K562 (cell line): Measurements from ENCODE around the gene CACNA2D2. TPM values are rescaled to one million over a fixed set of nuclear protein-coding genes. Genes with fewer than 3 reads are reported as not detected.

Experiments
- ATAC-seq: fragments of 200-7000 bp; cut with Tn5 transposase; 3 replicates; pipeline ENCODE4 v1.9.1; 2020; ENCODE audit warnings: moderate library complexity
- BruUV-seq: library from RNA; stranded (reverse); fragments of 400-500 nt; replicated peaks from 2 replicates; lab custom pipeline; 2021; lab: Mats Ljungman, UMichigan
- CTCF ChIA-PET: fragments of 300-600 bp; formaldehyde crosslinking; extraction: SDS; loops from one replicate; lab custom pipeline; 2021; ENCODE audit warnings: low intra/inter-chr PET ratio; lab: Yijun Ruan, JAX
- POLR2A ChIA-PET: fragments of 300-600, 350-650 bp; sonication (Branson Sonifier 250); formaldehyde crosslinking; extraction: SDS; loops from one replicate; lab custom pipeline; 2021; ENCODE audit warnings: antibody characterized with exemption, inconsistent platforms; lab: Yijun Ruan, JAX
- DNase-seq, 4 experiments: peaks; one replicate each; pipeline versions ENCODE4 v3.0.0 to v3.0.0-alpha.2; 2011 to 2018; ENCODE audit warnings: low spot score in 3 of 4, mixed read lengths in 3 of 4; ENCODE audit errors: extremely low read depth in 1 of 4
- FAIRE-seq: peaks from 2 replicates; lab custom pipeline; 2011; peaks lifted over from hg19 to GRCh38; lab: Jason Lieb, UNC
- H2AFZ ChIP-seq: 2 replicates; pipeline ENCODE4 v1.6.0; 2011; ENCODE audit warnings: low read depth, low read length, control low read depth, inconsistent platforms
- H3K27ac ChIP-seq: fragments of 200-600 bp; 3 replicates; pipeline ENCODE4 v1.8.0; 2011; ENCODE audit warnings: low read depth, mild to moderate bottlenecking, control low read depth, inconsistent platforms, low read length, moderate library complexity, mixed read lengths; ENCODE audit errors: extremely low read depth
- H3K27me3 ChIP-seq, 2 experiments: fragments of 300-600 bp in 1 of 2; 2 replicates in 1 of 2; 3 replicates in 1 of 2; pipeline versions ENCODE4 v1.6.0 to v1.8.0; 2011; ENCODE audit warnings: inconsistent platforms in 2 of 2, low read length in 2 of 2, mild to moderate bottlenecking in 1 of 2, mixed read lengths in 1 of 2, moderate library complexity in 1 of 2; ENCODE audit not compliant: control insufficient read depth in 2 of 2, insufficient read depth in 2 of 2
- H3K36me3 ChIP-seq: fragments of 300-600 bp; 3 replicates; pipeline ENCODE4 v1.8.0; 2011; ENCODE audit warnings: mild to moderate bottlenecking, low read length, inconsistent platforms; ENCODE audit not compliant: control insufficient read depth, insufficient read depth
- H3K4me1 ChIP-seq, 2 experiments: fragments of 200-600 bp in 1 of 2; replicated peaks in 1 of 2; 2 replicates in 1 of 2; 3 replicates in 1 of 2; pipeline versions ENCODE4 v1.5.1 to v1.8.0; 2011; ENCODE audit warnings: inconsistent platforms in 2 of 2, low read length in 2 of 2, mild to moderate bottlenecking in 1 of 2, mixed read lengths in 1 of 2, moderate library complexity in 1 of 2; ENCODE audit not compliant: control insufficient read depth in 2 of 2, insufficient read depth in 2 of 2
- H3K4me2 ChIP-seq: 2 replicates; pipeline ENCODE4 v1.6.1; 2011; ENCODE audit warnings: low read length, control low read depth, inconsistent platforms, mixed read lengths; ENCODE audit not compliant: insufficient read depth
- H3K4me3 ChIP-seq: fragments of 200-600 bp; sonication (generic), shearing (Covaris generic); 2 replicates; pipeline ENCODE4 v1.5.1; 2016; ENCODE audit warnings: control low read depth, inconsistent platforms
- H3K79me2 ChIP-seq: fragments of 200-600 bp; 3 replicates; pipeline ENCODE4 v1.8.0; 2011; ENCODE audit warnings: low read length, inconsistent platforms; ENCODE audit not compliant: control insufficient read depth, insufficient read depth
- H3K9ac ChIP-seq, 2 experiments: 2 replicates each; pipeline versions ENCODE4 v1.6.0 to v1.6.1; 2011; ENCODE audit warnings: low read depth in 2 of 2, low read length in 2 of 2, control low read depth in 1 of 2, inconsistent platforms in 1 of 2, mild to moderate bottlenecking in 1 of 2, mixed read lengths in 1 of 2; ENCODE audit not compliant: insufficient read depth in 1 of 2
- H3K9me1 ChIP-seq: one replicate; pipeline ENCODE4 v1.6.0; 2011; ENCODE audit warnings: inconsistent platforms, mild to moderate bottlenecking, low read length, moderate library complexity; ENCODE audit not compliant: control insufficient read depth, insufficient read depth
- H3K9me3 ChIP-seq: replicated peaks from 2 replicates; pipeline ENCODE4 v1.5.1; 2011; ENCODE audit warnings: low read depth, low read length, inconsistent platforms; ENCODE audit not compliant: control insufficient read depth, insufficient read depth
- H4K20me1 ChIP-seq: replicated peaks from 2 replicates; pipeline ENCODE4 v1.6.1; 2011; ENCODE audit warnings: low read length, inconsistent platforms, mixed read lengths; ENCODE audit not compliant: control insufficient read depth, insufficient read depth
- ARID1B ChIP-seq: fragments of 450-650 bp; IDR thresholded peaks from 2 replicates; pipeline ENCODE4 v1.6.1; 2016; ENCODE audit warnings: antibody characterized with exemption, mild to moderate bottlenecking, inconsistent platforms
- SPI1 ChIP-seq: IDR thresholded peaks from 2 replicates; pipeline ENCODE4 v1.6.1; 2011; ENCODE audit warnings: low read depth, low read length, control low read depth, borderline replicate concordance
- WGBS: fragments of 100-300 bp; shearing (Covaris generic); methylation state at CpG from one replicate; pipeline ENCODE4 v1.1.6; 2016; ENCODE audit warnings: low coverage, mixed read lengths; ENCODE audit not compliant: insufficient coverage; ENCODE audit errors: missing lambda C conversion rate; 5-methylcytosine and 5-hydroxymethylcytosine counted together
- in situ Hi-C: fragments of 300-500 bp; cut with MboI; formaldehyde crosslinking; loops from 4 replicates; pipeline ENCODE4 v1.15.0; 2018; ENCODE audit warnings: inconsistent platforms, mixed read lengths
- intact Hi-C: fragments of 100-400 bp; cut with micrococcal nuclease; formaldehyde crosslinking; loops from 2 replicates; pipeline ENCODE4 v1.14.2; 2022
- polyA plus RNA-seq, 8 experiments: library from polyadenylated mRNA; depleted of rRNA in 4 of 8; stranded (reverse) in 5 of 8; unstranded in 3 of 8; fragments of >200 nt; fragmentation: Nextera tagmentation in 2 of 8; fragmentation: Illumina TruSeq in 1 of 8; extraction: Ambion mirVana in 2 of 8; extraction: Trizol in 1 of 8; gene quantifications; 2 replicates each; pipeline versions ENCODE4 v1.2.1 to v1.2.3, GENCODE V29; 2011 to 2014; ENCODE audit warnings: inconsistent platforms in 1 of 8, missing spikeins in 1 of 8
- total RNA-seq, 7 experiments: library from RNA; depleted of rRNA in 6 of 7; stranded (reverse); fragments of >200 nt in 6 of 7; fragmentation: Illumina TruSeq in 2 of 7; extraction: Trizol in 2 of 7; gene quantifications; 2 replicates each; pipeline versions ENCODE4 v1.2.1 to v1.2.3, GENCODE V29; 2011 to 2021; ENCODE audit warnings: low replicate concordance in 1 of 7
- TF ChIP-seq, protein P1 (sequence below), 2 experiments: fragments of 450-650 bp; IDR thresholded peaks; 2 replicates each; pipeline ENCODE4 v1.6.1; 2018; ENCODE audit warnings: mild to moderate bottlenecking in 2 of 2, low read depth in 1 of 2; ENCODE audit not compliant: partially characterized antibody in 2 of 2
- TF ChIP-seq, protein P2 (sequence below): fragments of 450-650 bp; IDR thresholded peaks from 2 replicates; pipeline ENCODE4 v1.6.1; 2016

Gene CACNA2D2
- total and polyA plus RNA-seq, 9 of the 15 experiments (the other 6 are each of a cell fraction or from before 2014, with no cell fraction given) = 0.11 to 0.58 (median 0.36) TPM; not detected in 2

DNA sequence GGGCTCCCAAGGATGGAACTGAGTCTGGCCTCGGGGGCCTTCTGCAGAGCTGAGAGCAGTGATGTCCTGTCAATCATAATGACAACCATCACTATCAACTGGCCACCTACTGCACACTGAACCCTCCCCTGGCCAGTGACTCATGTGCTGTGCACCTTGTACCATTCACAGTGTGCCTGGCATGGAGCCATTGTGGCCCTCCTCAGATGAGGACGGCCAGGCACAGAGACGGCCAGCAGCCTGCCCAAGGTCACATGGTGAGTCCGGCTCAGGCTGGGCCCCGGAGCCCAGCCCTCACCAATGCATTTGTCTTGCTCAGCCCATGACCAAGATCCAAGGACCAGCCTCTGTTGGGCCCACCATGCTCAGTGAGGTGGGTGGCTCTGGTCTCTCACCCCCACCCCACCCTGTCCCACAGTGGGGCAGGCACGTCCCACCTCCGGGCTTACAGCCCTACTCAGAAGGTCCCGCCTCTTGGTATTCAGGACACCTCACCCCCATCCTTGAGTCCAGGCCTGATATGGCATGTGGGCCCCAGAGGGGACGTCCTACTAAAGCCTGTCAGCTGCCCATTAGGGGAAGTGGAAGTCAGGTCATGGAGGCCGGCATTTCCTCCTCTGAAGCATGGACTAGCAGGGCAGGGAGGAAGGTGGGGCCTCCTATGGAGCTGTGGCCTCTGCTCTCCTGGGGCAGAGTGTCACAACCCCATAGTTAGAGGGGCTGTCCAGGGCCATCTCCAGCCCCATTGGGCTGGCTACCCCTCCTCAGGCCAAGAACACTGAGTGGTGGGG lies 108.2 kb downstream of the CACNA2D2 start:
- DNase-seq (no peak), FAIRE-seq (no peak), ATAC-seq (no peak; the same call in 2 of the 3 replicates)
- Histone ChIP-seq H3K27ac (no peak overlapping the region), H4K20me1 (no peaks in the 10 kb centered on the region), H3K9me3 (no peaks in the 10 kb centered on the region), H3K4me3 (no peak overlapping the region), H2AFZ (no peak overlapping the region), H3K27me3 (peaks cover 0 to 3% of the 10 kb centered on the region in 2 experiments; a peak in 2 of 5 replicates), H3K4me2 (no peak overlapping the region), H3K9ac (no peak overlapping the region), H3K79me2 (no peaks in the 10 kb centered on the region), H3K36me3 (no peaks in the 10 kb centered on the region), H3K4me1 (peaks cover 3 to 23% of the 10 kb centered on the region in 2 experiments; a peak in 2 of 5 replicates), H3K9me1 (no peaks in the 10 kb centered on the region)
- in situ Hi-C loops = no loop called here
- CTCF ChIA-PET = no interaction called here
- POLR2A ChIA-PET = interaction anchor here (0.6 kb wide), 1 partner anchor 33 kb away, joined by 4 read pairs; no protein-coding TSS in a partner anchor
- BruUV-seq = no TSS peak
- WGBS = 16% methylated on average over 6 of the region's 10 CpGs
- intact Hi-C loops = no loop called here
- TF ChIP-seq SPI1 = peak; percentile 70; the same call in 1 of the 2 replicates
- TF ChIP-seq ARID1B = no peak
- TF ChIP-seq, protein P1, sequence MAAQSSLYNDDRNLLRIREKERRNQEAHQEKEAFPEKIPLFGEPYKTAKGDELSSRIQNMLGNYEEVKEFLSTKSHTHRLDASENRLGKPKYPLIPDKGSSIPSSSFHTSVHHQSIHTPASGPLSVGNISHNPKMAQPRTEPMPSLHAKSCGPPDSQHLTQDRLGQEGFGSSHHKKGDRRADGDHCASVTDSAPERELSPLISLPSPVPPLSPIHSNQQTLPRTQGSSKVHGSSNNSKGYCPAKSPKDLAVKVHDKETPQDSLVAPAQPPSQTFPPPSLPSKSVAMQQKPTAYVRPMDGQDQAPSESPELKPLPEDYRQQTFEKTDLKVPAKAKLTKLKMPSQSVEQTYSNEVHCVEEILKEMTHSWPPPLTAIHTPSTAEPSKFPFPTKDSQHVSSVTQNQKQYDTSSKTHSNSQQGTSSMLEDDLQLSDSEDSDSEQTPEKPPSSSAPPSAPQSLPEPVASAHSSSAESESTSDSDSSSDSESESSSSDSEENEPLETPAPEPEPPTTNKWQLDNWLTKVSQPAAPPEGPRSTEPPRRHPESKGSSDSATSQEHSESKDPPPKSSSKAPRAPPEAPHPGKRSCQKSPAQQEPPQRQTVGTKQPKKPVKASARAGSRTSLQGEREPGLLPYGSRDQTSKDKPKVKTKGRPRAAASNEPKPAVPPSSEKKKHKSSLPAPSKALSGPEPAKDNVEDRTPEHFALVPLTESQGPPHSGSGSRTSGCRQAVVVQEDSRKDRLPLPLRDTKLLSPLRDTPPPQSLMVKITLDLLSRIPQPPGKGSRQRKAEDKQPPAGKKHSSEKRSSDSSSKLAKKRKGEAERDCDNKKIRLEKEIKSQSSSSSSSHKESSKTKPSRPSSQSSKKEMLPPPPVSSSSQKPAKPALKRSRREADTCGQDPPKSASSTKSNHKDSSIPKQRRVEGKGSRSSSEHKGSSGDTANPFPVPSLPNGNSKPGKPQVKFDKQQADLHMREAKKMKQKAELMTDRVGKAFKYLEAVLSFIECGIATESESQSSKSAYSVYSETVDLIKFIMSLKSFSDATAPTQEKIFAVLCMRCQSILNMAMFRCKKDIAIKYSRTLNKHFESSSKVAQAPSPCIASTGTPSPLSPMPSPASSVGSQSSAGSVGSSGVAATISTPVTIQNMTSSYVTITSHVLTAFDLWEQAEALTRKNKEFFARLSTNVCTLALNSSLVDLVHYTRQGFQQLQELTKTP (IDR thresholded peaks at IDR 0.05; ENCODE audit: low read depth in 1 of 2, partially characterized antibody in 2 of 2) = no peak
- TF ChIP-seq, protein P2, sequence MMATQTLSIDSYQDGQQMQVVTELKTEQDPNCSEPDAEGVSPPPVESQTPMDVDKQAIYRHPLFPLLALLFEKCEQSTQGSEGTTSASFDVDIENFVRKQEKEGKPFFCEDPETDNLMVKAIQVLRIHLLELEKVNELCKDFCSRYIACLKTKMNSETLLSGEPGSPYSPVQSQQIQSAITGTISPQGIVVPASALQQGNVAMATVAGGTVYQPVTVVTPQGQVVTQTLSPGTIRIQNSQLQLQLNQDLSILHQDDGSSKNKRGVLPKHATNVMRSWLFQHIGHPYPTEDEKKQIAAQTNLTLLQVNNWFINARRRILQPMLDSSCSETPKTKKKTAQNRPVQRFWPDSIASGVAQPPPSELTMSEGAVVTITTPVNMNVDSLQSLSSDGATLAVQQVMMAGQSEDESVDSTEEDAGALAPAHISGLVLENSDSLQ = peak; percentile 37
